D721Med (cell line): ENCODE data around the gene MKRN2.

Experiments used
- DNase-seq: peaks from one replicate; pipeline ENCODE4 v3.0.0; 2011; ENCODE audit warnings: low spot score; ENCODE audit not compliant: insufficient read length
- FAIRE-seq: peaks from 2 replicates; lab custom pipeline; 2011; peaks lifted over from hg19 to GRCh38; lab: Jason Lieb, UNC
- CTCF ChIP-seq: IDR thresholded peaks from 2 replicates; pipeline ENCODE4 v1.5.1; 2012; ENCODE audit warnings: mild to moderate bottlenecking, control low read depth; ENCODE audit not compliant: insufficient read depth; ENCODE audit errors: missing control alignments

The MKRN2 gene

GRCh38 chr3:12578742-12579141, 21.9 kb downstream of the MKRN2 start:
- no peak for DNase-seq
- no peak for TF ChIP-seq CTCF
- no peak for FAIRE-seq

DNA sequence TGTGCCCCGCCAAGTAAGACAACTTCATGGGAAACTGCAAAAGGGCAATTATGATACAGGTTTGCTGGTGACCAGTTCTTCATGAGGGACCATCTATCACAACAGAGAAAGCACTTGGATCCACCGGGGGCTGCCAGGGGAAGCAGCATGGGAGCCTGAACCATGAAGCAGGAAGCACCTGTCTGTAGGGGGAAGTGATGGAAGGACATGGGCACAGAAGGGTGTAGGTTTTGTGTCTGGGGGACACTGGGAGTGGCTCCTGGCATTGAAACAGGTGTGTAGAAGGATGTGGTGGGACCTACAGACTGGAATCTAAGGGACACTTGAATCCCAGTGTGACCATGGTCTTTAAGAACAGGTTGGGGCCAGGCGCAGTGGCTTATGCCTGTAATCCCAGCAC, 22.6 kb downstream of the MKRN2 start:
- DNase-seq (no peak), FAIRE-seq (no peak)

DNA sequence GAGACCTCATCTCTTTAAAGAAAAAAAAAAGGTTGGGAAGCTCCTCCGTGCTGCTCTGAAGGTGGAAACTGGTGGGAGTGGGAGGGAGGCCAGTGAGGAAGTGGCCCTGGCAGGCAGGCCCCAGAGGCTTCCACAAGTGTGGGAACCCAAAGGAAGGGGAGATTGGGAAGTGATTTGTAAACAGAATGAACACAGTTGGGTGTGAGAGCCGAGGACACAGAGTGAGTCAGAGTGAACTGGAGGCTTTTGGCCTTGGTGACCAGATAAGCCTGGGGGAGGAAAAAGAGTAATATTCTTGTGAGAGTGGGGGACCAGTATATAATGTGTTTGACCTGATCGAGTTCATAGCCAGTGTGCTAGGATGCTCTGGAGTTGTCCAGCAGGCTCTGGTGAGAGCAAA, 23.0 kb downstream of the MKRN2 start:
- TF ChIP-seq CTCF = no peak
- no peak for DNase-seq
- FAIRE-seq = no peak

More for the DNA sequence above, 22.6 kb downstream of the MKRN2 start:
- no peak for TF ChIP-seq CTCF

DNA sequence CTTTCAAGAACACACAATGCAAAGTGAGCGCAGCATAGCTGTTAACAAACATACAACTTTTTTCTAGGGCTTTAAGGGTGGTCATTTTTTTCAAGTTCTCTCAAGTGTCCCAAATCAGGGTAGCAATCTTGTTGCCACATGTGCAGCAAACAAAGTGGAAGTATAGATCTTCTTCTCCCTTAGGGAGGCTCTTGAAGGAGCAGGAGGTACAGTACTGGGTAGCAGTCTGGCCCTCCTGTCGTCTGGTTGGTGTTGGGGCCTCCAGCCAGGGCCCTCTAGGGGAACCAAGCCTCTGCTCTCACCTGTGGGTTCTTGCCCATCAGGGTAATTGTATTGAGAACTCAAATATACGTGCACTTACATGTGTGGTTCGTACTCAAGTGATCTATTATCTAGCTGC, 25.8 kb downstream of the MKRN2 start:
- no peak for FAIRE-seq

GRCh38 chr3:12583280-12583679, 26.4 kb downstream of the MKRN2 start:
- FAIRE-seq (no peak), DNase-seq (no peak)
- no peak for TF ChIP-seq CTCF

More for the DNA sequence above, 25.8 kb downstream of the MKRN2 start:
- TF ChIP-seq CTCF = no peak
- no peak for DNase-seq

DNA sequence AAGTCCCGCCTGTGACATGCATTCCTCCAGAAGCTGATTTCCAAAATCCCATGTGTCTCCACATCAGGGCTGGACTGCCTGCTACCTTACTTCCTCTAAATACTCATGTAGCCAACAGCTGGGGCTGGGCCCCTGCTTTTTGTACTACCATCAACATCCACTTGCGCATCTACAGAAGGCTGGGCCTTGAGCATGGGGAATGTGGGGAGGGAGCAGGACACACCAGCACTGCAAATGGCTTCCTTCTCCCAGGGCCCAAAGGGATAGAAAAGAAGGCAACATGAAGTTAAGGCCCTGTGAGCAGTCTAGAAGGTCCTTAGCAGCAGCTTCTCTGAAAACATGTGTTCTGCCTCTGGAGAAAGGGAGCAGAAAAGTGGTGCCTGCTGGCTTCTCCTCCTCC, 27.2 kb downstream of the MKRN2 start:
- DNase-seq (no peak), FAIRE-seq (no peak)
- TF ChIP-seq CTCF = no peak

GRCh38 chr3:12585181-12585580, 28.3 kb downstream of the MKRN2 start:
- TF ChIP-seq CTCF = no peak
- no peak for FAIRE-seq
- DNase-seq = no peak
